ENCODE measurements around the gene GLYR1. TPM values are rescaled to one million over a fixed set of nuclear protein-coding genes. Genes with fewer than 3 reads are reported as not detected.
A peak's percentile ranks its signal among the peaks of the same experiment; 100 is the strongest.

GLYR1 gene
- total RNA-seq, 1 donor from 2014 or later, result 133 TPM

DNA sequence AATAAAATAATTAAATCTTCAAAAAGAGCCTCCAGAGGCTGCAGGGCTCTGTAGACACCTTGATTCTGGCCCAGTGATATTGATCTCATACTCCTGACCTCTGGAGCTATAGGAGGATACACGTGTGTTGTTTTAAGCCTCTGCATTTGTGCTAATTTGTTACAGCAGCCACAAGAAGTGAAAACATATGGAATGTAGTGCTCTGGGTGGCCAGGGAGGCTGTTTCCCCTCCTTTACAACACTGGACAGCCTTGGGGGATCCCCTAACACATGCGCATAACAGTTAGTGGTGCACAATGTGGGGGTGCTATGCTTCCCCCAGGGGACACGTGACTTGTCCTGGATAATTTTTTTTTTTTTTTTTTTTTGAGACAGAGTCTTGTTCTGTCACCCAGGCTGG, 75.4 kb downstream of the GLYR1 start:
- Mint-ChIP-seq H3K4me3 (no peak overlapping the region), H3K27ac (ENCODE audit: unreplicated experiment) (no peak overlapping the region), H3K27me3 (ENCODE audit: low read depth) (no peaks in the 10 kb centered on the region), H3K9me3 (no peaks in the 10 kb centered on the region), H3K36me3 (ENCODE audit: low read depth) (no peaks in the 10 kb centered on the region), H3K4me1 (peaks cover 19% of the 10 kb centered on the region)
- TF ChIP-seq, protein P1, sequence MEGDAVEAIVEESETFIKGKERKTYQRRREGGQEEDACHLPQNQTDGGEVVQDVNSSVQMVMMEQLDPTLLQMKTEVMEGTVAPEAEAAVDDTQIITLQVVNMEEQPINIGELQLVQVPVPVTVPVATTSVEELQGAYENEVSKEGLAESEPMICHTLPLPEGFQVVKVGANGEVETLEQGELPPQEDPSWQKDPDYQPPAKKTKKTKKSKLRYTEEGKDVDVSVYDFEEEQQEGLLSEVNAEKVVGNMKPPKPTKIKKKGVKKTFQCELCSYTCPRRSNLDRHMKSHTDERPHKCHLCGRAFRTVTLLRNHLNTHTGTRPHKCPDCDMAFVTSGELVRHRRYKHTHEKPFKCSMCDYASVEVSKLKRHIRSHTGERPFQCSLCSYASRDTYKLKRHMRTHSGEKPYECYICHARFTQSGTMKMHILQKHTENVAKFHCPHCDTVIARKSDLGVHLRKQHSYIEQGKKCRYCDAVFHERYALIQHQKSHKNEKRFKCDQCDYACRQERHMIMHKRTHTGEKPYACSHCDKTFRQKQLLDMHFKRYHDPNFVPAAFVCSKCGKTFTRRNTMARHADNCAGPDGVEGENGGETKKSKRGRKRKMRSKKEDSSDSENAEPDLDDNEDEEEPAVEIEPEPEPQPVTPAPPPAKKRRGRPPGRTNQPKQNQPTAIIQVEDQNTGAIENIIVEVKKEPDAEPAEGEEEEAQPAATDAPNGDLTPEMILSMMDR (conservative IDR thresholded peaks at IDR 0.05), result no peak
- DNase-seq (ENCODE audit: low read depth, low spot score), result no peak

GRCh38 chr16:4769306-4769638, 77.8 kb downstream of the GLYR1 start:
- no peaks in the 10 kb centered on the region for H3K27me3 Mint-ChIP-seq (ENCODE audit: low read depth)
- H3K9me3 Mint-ChIP-seq, result no peaks in the 10 kb centered on the region
- no peak for DNase-seq (ENCODE audit: low read depth, low spot score)
- peaks cover 28% of the 10 kb centered on the region for H3K4me1 Mint-ChIP-seq
- TF ChIP-seq, protein P1 (conservative IDR thresholded peaks at IDR 0.05), result no peak
- peak overlapping the region; percentile 68 for H3K27ac Mint-ChIP-seq (ENCODE audit: unreplicated experiment)
- H3K4me3 Mint-ChIP-seq, result peak overlapping the region; percentile 92
- H3K36me3 Mint-ChIP-seq (ENCODE audit: low read depth), result no peaks in the 10 kb centered on the region

DNA sequence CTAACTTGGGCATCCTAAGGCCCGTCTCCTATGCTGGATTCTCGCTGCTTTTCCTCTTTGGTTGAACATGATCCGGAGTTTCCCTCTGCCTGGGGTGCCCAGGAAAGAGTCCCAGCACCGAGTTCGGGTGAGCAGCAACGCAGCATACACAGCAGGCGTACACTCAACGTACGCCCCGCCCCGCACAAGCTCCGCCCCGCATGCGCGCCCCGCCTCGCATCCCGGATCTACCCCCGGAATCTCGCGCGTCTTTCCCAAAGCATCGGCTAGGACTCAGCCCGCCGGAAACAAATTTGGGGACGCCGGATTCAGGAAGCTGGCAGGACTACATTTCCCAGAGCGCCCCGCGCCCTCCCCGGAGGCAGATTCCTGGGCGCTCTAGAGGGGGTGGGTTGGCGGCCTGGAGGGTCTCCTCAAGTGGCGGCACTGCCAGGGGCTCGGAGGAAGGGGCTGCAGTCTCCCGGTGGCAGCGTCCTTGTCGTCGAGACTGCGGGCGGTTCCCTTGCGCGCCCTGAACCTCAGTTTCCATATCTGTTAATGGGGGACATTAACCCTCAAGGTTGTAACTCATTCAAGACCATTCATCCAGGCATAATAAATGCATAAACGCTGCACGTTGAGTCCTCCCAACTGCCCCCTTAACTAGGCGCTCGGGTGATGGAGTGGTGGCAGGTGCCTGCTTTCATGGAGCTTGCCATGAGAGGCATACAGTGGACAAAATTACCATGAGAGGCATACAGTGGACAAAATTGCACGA, 78.4 kb downstream of the GLYR1 start:
- no peaks in the 10 kb centered on the region for H3K9me3 Mint-ChIP-seq

GRCh38 chr16:4767872-4768548, 79.1 kb downstream of the GLYR1 start:
- no peaks in the 10 kb centered on the region for H3K9me3 Mint-ChIP-seq
- H3K27ac Mint-ChIP-seq (ENCODE audit: unreplicated experiment), result peak overlapping the region; percentile 50
- H3K4me3 Mint-ChIP-seq, result peak overlapping the region; percentile 92
- TF ChIP-seq, protein P1 (conservative IDR thresholded peaks at IDR 0.05), result no peak
- no peaks in the 10 kb centered on the region for H3K36me3 Mint-ChIP-seq (ENCODE audit: low read depth)
- peaks cover 28% of the 10 kb centered on the region for H3K4me1 Mint-ChIP-seq
- DNase-seq (ENCODE audit: low read depth, low spot score), result no peak
- no peaks in the 10 kb centered on the region for H3K27me3 Mint-ChIP-seq (ENCODE audit: low read depth)

More for the DNA sequence above, 78.4 kb downstream of the GLYR1 start:
- Mint-ChIP-seq H3K36me3 (ENCODE audit: low read depth) (no peaks in the 10 kb centered on the region), H3K27ac (ENCODE audit: unreplicated experiment) (peak overlapping the region; percentile 90), H3K4me3 (peak overlapping the region; percentile 92), H3K27me3 (ENCODE audit: low read depth) (no peaks in the 10 kb centered on the region), H3K4me1 (peaks cover 28% of the 10 kb centered on the region)
- DNase-seq (ENCODE audit: low read depth, low spot score), result peak; percentile 97
- TF ChIP-seq, protein P1 (conservative IDR thresholded peaks at IDR 0.05), result no peak

- Mint-ChIP-seq H3K27me3 (ENCODE audit: low read depth) (no peaks in the 10 kb centered on the region), H3K4me3 (peak within 1 kb of the TSS; percentile 92), H3K4me1 (peaks cover 28% of the 10 kb centered on the region), H3K36me3 (ENCODE audit: low read depth) (no peaks in the 10 kb centered on the region), H3K27ac (ENCODE audit: unreplicated experiment) (peak within 1 kb of the TSS; percentile 64), H3K9me3 (no peaks in the 10 kb centered on the region)
- DNase-seq (ENCODE audit: low read depth, low spot score), result peak; percentile 99
- TF ChIP-seq, protein P1 (conservative IDR thresholded peaks at IDR 0.05), result no peak
Measured at GRCh38 chr16:4766875-4767628, 80.0 kb downstream of the GLYR1 start, which contains the start of gene ZNF500. Gene ZNF500, minus strand, starts transcription at chr16:4767162. Its CDS starts 1,184 bp downstream, at chr16:4765978.
